ENCODE measurements around the gene DYTN. TPM values are rescaled to one million over a fixed set of nuclear protein-coding genes. Genes with fewer than 3 reads are reported as not detected.

The DYTN gene
- total RNA-seq, 3 donors from 2014 or later (not counting 1 experiment from before 2014, with no cell fraction given): not detected

DNA sequence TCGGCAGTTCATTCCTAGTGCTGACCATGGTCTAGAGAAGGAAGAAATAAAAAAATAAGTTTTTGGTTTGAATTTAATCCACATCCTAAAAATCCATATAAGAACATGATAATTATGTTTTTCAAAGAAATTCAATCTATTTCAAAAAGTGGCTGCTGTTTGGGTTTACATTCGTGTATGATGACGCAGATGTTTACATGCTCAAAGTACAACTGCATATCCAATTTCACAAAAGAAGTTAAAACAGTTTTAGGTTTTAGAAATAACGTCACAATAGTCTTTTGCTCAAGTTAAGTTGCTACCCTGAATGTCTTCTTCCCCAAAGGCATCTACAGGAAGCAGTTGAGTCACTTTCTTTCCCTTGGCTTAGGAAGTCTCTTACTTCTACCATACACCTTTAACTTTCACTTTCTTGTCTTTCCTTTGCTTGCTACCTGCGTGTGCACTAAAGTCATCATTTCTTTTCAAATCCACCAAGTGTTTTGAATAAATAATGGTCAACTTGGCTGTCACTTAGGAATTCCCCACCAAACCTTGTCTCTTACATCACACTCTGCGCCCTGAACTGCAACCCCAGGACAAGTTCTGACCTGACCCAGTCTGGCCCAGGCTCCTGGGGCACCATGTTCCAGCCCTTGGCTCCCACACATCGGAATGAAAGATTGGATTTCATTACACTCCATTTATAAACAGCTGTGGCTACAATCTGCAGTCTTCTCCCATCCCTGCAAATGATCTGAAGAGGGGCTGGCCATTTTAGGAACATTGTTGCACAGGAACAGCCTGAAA is 47.5 kb downstream of the DYTN start:
- Histone ChIP-seq H3K27me3 (ENCODE audit: control insufficient read depth, insufficient read depth, low read length) (no peaks in the 10 kb centered on the region), H3K9me3 (ENCODE audit: control insufficient read depth, insufficient read depth, low read length) (no peaks in the 10 kb centered on the region), H3K4me3 (ENCODE audit: low read length) (no peak overlapping the region), H3K36me3 (ENCODE audit: control insufficient read depth, insufficient read depth, low read length) (no peaks in the 10 kb centered on the region), H3K4me1 (ENCODE audit: control insufficient read depth, insufficient read depth, low read length) (no peaks in the 10 kb centered on the region), H3K27ac (ENCODE audit: low read length) (no peak overlapping the region)
- no peaks in the 10 kb centered on the region for H3K9me3 Mint-ChIP-seq
- WGBS (ENCODE audit: insufficient coverage): 83% methylated on average over 6 of the region's 7 CpGs
- no peaks in the 10 kb centered on the region for H3K36me3 Mint-ChIP-seq
- TF ChIP-seq, protein P1, sequence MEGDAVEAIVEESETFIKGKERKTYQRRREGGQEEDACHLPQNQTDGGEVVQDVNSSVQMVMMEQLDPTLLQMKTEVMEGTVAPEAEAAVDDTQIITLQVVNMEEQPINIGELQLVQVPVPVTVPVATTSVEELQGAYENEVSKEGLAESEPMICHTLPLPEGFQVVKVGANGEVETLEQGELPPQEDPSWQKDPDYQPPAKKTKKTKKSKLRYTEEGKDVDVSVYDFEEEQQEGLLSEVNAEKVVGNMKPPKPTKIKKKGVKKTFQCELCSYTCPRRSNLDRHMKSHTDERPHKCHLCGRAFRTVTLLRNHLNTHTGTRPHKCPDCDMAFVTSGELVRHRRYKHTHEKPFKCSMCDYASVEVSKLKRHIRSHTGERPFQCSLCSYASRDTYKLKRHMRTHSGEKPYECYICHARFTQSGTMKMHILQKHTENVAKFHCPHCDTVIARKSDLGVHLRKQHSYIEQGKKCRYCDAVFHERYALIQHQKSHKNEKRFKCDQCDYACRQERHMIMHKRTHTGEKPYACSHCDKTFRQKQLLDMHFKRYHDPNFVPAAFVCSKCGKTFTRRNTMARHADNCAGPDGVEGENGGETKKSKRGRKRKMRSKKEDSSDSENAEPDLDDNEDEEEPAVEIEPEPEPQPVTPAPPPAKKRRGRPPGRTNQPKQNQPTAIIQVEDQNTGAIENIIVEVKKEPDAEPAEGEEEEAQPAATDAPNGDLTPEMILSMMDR (IDR thresholded peaks at IDR 0.05): no peak
- H3K4me1 Mint-ChIP-seq: no peaks in the 10 kb centered on the region
- no peak overlapping the region for H3K27ac Mint-ChIP-seq
- H3K4me3 Mint-ChIP-seq: no peak overlapping the region
- intact Hi-C loops (cut with micrococcal nuclease): no loop called here
- DNase-seq: no peak
- peaks cover 0 to 3% of the 10 kb centered on the region in 2 donors for H3K27me3 Mint-ChIP-seq (ENCODE audit: low read depth in 2 of 2)
- no peak for ATAC-seq

DNA sequence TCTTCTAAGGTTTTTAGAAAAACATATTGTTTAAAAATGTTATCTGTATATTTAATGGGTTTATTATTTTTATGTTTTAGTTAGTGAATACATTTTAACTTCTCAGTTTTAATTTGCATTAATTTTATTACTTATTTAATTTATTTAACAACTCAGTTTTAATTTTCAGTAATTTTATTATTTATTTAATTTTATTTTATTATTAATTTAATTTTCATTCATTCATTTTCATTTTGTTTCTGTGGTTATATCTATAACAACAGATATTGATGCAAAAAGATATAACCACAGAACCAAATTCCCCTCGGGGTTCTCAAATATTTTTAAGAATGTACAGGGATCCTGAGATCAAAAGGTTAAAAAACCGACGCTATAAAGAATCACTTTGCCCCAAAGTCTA is 52.9 kb downstream of the DYTN start:
- H3K27me3 ChIP-seq (ENCODE audit: control insufficient read depth, insufficient read depth, low read length): no peaks in the 10 kb centered on the region
- H3K4me1 Mint-ChIP-seq: no peaks in the 10 kb centered on the region
- H3K9me3 Mint-ChIP-seq: no peaks in the 10 kb centered on the region

DNA sequence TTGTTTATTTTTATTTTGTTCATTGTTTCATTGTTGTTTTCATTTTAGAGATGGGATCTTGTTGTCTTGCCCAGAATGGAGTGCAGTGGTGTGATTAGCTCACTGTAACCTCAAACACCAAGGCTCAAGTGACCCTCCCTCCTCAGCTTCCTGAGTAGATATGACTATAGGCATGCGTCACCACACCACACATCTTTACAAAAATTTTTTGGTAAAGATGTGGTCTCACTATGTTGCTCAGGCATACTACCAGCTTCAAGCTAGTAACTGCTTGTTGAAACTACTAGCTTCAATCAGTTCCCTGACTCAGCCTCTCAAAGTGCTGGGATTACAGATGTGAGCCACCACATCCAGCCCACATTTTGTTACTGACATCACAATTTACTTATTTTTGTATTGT is 61.1 kb downstream of the DYTN start:
- WGBS (ENCODE audit: insufficient coverage): 60% methylated on average over 1 of the region's 1 CpG
- TF ChIP-seq, protein P1 (IDR thresholded peaks at IDR 0.05): no peak

More for the DNA sequence above, 52.9 kb downstream of the DYTN start:
- no peak overlapping the region for H3K27ac ChIP-seq (ENCODE audit: low read length)
- DNase-seq: no peak
- H3K27me3 Mint-ChIP-seq (ENCODE audit: low read depth in 2 of 2): peaks cover 0 to 3% of the 10 kb centered on the region in 2 donors
- no peaks in the 10 kb centered on the region for H3K36me3 Mint-ChIP-seq
- 78% methylated on average over 3 of the region's 3 CpGs for WGBS (ENCODE audit: insufficient coverage)
- ATAC-seq: no peak
- TF ChIP-seq, protein P1 (IDR thresholded peaks at IDR 0.05): no peak
- H3K36me3 ChIP-seq (ENCODE audit: control insufficient read depth, insufficient read depth, low read length): no peaks in the 10 kb centered on the region
- H3K4me1 ChIP-seq (ENCODE audit: control insufficient read depth, insufficient read depth, low read length): no peaks in the 10 kb centered on the region
- intact Hi-C loops (cut with micrococcal nuclease): no loop called here
- no peak overlapping the region for H3K4me3 ChIP-seq (ENCODE audit: low read length)
- H3K27ac Mint-ChIP-seq: no peak overlapping the region
- H3K9me3 ChIP-seq (ENCODE audit: control insufficient read depth, insufficient read depth, low read length): no peaks in the 10 kb centered on the region
- no peak overlapping the region for H3K4me3 Mint-ChIP-seq

More for the DNA sequence above, 61.1 kb downstream of the DYTN start:
- Histone ChIP-seq H3K9me3 (ENCODE audit: control insufficient read depth, insufficient read depth, low read length) (no peaks in the 10 kb centered on the region), H3K4me3 (ENCODE audit: low read length) (no peak overlapping the region), H3K27me3 (ENCODE audit: control insufficient read depth, insufficient read depth, low read length) (no peaks in the 10 kb centered on the region), H3K4me1 (ENCODE audit: control insufficient read depth, insufficient read depth, low read length) (no peaks in the 10 kb centered on the region), H3K36me3 (ENCODE audit: control insufficient read depth, insufficient read depth, low read length) (no peaks in the 10 kb centered on the region), H3K27ac (ENCODE audit: low read length) (no peak overlapping the region)
- ATAC-seq: no peak
- intact Hi-C loops (cut with micrococcal nuclease): no loop called here
- Mint-ChIP-seq H3K36me3 (peaks cover 7% of the 10 kb centered on the region), H3K27ac (no peak overlapping the region), H3K4me3 (no peak overlapping the region), H3K27me3 (ENCODE audit: low read depth in 2 of 2) (peaks cover 0 to 5% of the 10 kb centered on the region in 2 donors), H3K9me3 (peaks cover 3 to 6% of the 10 kb centered on the region in 2 donors), H3K4me1 (no peaks in the 10 kb centered on the region)
- DNase-seq: no peak

Measured in natural killer cell (primary cell).